Nephron (organoid): ENCODE measurements around the gene CD55.

Source experiments
- H3K27ac Mint-ChIP-seq, 3 experiments: 2 replicates each; pipeline ENCODE4 v1.8.0; 2020; ENCODE audit warnings: mixed read lengths in 3 of 3, mild to moderate bottlenecking in 2 of 3, moderate library complexity in 1 of 3
- H3K27me3 Mint-ChIP-seq: 2 replicates; pipeline ENCODE4 v1.8.0; 2021; ENCODE audit warnings: low read depth, mild to moderate bottlenecking, moderate library complexity, mixed read lengths
- H3K36me3 Mint-ChIP-seq: 2 replicates; pipeline ENCODE4 v1.8.0; 2020; ENCODE audit warnings: low read depth, mixed read lengths
- H3K4me1 Mint-ChIP-seq: 2 replicates; pipeline ENCODE4 v1.8.0; 2020; ENCODE audit warnings: mixed read lengths
- H3K4me3 Mint-ChIP-seq, 3 experiments: 2 replicates each; pipeline ENCODE4 v1.8.0; 2020; ENCODE audit warnings: mild to moderate bottlenecking in 3 of 3, mixed read lengths in 3 of 3, moderate library complexity in 2 of 3
- H3K9me3 Mint-ChIP-seq: 2 replicates; pipeline ENCODE4 v1.8.0; 2020; ENCODE audit warnings: mixed read lengths
- CTCF ChIP-seq, 3 experiments: fragments of 200-600 bp; sonication (generic); IDR thresholded peaks; one replicate each; pipeline ENCODE4 v1.5.0; 2021; ENCODE audit warnings: antibody characterized with exemption in 3 of 3; ENCODE audit not compliant: unreplicated experiment in 3 of 3

The CD55 gene

GRCh38 chr1:207280706-207281105 is 40.8 kb upstream of the CD55 start:
- no peak for TF ChIP-seq CTCF (IDR thresholded peaks at IDR 0.05; ENCODE audit: unreplicated experiment in 3 of 3)
- Mint-ChIP-seq H3K27ac (no peak overlapping the region), H3K9me3 (peaks cover 5% of the 10 kb centered on the region), H3K4me3 (no peak overlapping the region), H3K4me1 (peaks cover 9% of the 10 kb centered on the region), H3K27me3 (no peaks in the 10 kb centered on the region), H3K36me3 (no peaks in the 10 kb centered on the region)

GRCh38 chr1:207282058-207282457 is 39.4 kb upstream of the CD55 start:
- Mint-ChIP-seq H3K36me3 (no peaks in the 10 kb centered on the region), H3K27ac (peak overlapping the region in 2 of 3 experiments; percentile 36 to 53), H3K27me3 (no peaks in the 10 kb centered on the region), H3K4me1 (peaks cover 18% of the 10 kb centered on the region), H3K4me3 (no peak overlapping the region), H3K9me3 (no peaks in the 10 kb centered on the region)
- no peak for TF ChIP-seq CTCF (IDR thresholded peaks at IDR 0.05; ENCODE audit: unreplicated experiment in 3 of 3)

- peaks cover 23% of the 10 kb centered on the region for H3K4me1 Mint-ChIP-seq
- no peaks in the 10 kb centered on the region for H3K27me3 Mint-ChIP-seq
- no peaks in the 10 kb centered on the region for H3K36me3 Mint-ChIP-seq
- peak overlapping the region in 2 of 3 experiments; percentile 1 to 36 for H3K27ac Mint-ChIP-seq
- H3K4me3 Mint-ChIP-seq: no peak overlapping the region
- no peak for TF ChIP-seq CTCF (IDR thresholded peaks at IDR 0.05; ENCODE audit: unreplicated experiment in 3 of 3)
- no peaks in the 10 kb centered on the region for H3K9me3 Mint-ChIP-seq
Observed at GRCh38 chr1:207282496-207283380, 38.7 kb upstream of the CD55 start.

GRCh38 chr1:207283421-207283820 is 38.1 kb upstream of the CD55 start:
- TF ChIP-seq CTCF (IDR thresholded peaks at IDR 0.05; ENCODE audit: unreplicated experiment in 3 of 3): no peak
- Mint-ChIP-seq H3K4me3 (no peak overlapping the region), H3K4me1 (peaks cover 30% of the 10 kb centered on the region)

GRCh38 chr1:207284209-207284897 is 37.1 kb upstream of the CD55 start:
- Mint-ChIP-seq H3K9me3 (no peaks in the 10 kb centered on the region), H3K27me3 (no peaks in the 10 kb centered on the region), H3K4me3 (no peak overlapping the region), H3K36me3 (no peaks in the 10 kb centered on the region), H3K27ac (peak overlapping the region in 2 of 3 experiments; percentile 43 to 53), H3K4me1 (peaks cover 33% of the 10 kb centered on the region)
- no peak for TF ChIP-seq CTCF (IDR thresholded peaks at IDR 0.05; ENCODE audit: unreplicated experiment in 3 of 3)

More at GRCh38 chr1:207283421-207283820, 38.1 kb upstream of the CD55 start:
- Mint-ChIP-seq H3K27me3 (no peaks in the 10 kb centered on the region), H3K36me3 (no peaks in the 10 kb centered on the region), H3K9me3 (no peaks in the 10 kb centered on the region), H3K27ac (no peak overlapping the region)
